Fibroblast of lung (primary cell): ENCODE results near the gene PHLDB1. TPM values are rescaled to one million over a fixed set of nuclear protein-coding genes. Genes with fewer than 3 reads are reported as not detected.

ENCODE experiments used
- DNase-seq, 2 donors: peaks; one replicate each; pipeline versions ENCODE4 v3.0.0 to v3.0.0-alpha.2; 2010; ENCODE audit warnings: low read depth in 2 of 2
- H2AFZ ChIP-seq: 2 replicates; pipeline ENCODE4 v1.5.1; 2012; ENCODE audit warnings: low read length, control low read depth, inconsistent platforms
- H3K27ac ChIP-seq: 2 replicates; pipeline ENCODE4 v1.5.1; 2011; ENCODE audit warnings: low read length, control low read depth; ENCODE audit not compliant: insufficient read depth
- H3K27me3 ChIP-seq: 2 replicates; pipeline ENCODE4 v1.5.1; 2011; ENCODE audit warnings: mild to moderate bottlenecking, low read length; ENCODE audit not compliant: control insufficient read depth, insufficient read depth
- H3K36me3 ChIP-seq: 2 replicates; pipeline ENCODE4 v1.5.1; 2011; ENCODE audit warnings: low read length; ENCODE audit not compliant: control insufficient read depth, insufficient read depth
- H3K4me1 ChIP-seq: 2 replicates; pipeline ENCODE4 v1.5.1; 2011; ENCODE audit warnings: low read length; ENCODE audit not compliant: control insufficient read depth, insufficient read depth; ENCODE audit errors: extremely low read depth
- H3K4me2 ChIP-seq: 2 replicates; pipeline ENCODE4 v1.5.1; 2011; ENCODE audit warnings: low read length, control low read depth; ENCODE audit not compliant: insufficient read depth; ENCODE audit errors: extremely low read depth
- H3K4me3 ChIP-seq, 4 experiments: fragments of 200-600 bp in 1 of 4; sonication (generic) in 1 of 4; replicated peaks in 1 of 4; 2 replicates each; pipeline ENCODE4 v1.5.1; 2011 to 2016; ENCODE audit warnings: low read length in 4 of 4, low read depth in 3 of 4, mild to moderate bottlenecking in 3 of 4, control low read depth in 2 of 4, inconsistent platforms in 1 of 4, mixed read lengths in 1 of 4; ENCODE audit not compliant: insufficient read depth in 1 of 4; ENCODE audit errors: control extremely low read depth in 1 of 4
- H3K79me2 ChIP-seq: 2 replicates; pipeline ENCODE4 v1.5.1; 2012; ENCODE audit warnings: mild to moderate bottlenecking, low read length, inconsistent platforms; ENCODE audit not compliant: control insufficient read depth, insufficient read depth
- H3K9ac ChIP-seq: 2 replicates; pipeline ENCODE4 v1.5.1; 2011; ENCODE audit warnings: mild to moderate bottlenecking, low read length, control low read depth; ENCODE audit not compliant: insufficient read depth
- H3K9me3 ChIP-seq: 2 replicates; pipeline ENCODE4 v1.5.1; 2012; ENCODE audit warnings: low read depth, low read length; ENCODE audit not compliant: control insufficient read depth, insufficient read depth
- H4K20me1 ChIP-seq: 2 replicates; pipeline ENCODE4 v1.5.1; 2011; ENCODE audit warnings: low read length; ENCODE audit not compliant: control insufficient read depth, insufficient read depth; ENCODE audit errors: extremely low read depth
- CTCF ChIP-seq, 2 donors: IDR thresholded peaks in 1 of 2; conservative IDR thresholded peaks in 1 of 2; 1 replicate in 1 of 2; 2 replicates in 1 of 2; pipeline ENCODE4 v1.5.1; 2011 to 2012; ENCODE audit warnings: low read length in 2 of 2, control low read depth in 1 of 2, inconsistent platforms in 1 of 2, low read depth in 1 of 2, mild to moderate bottlenecking in 1 of 2
- EZH2 ChIP-seq: IDR thresholded peaks from 2 replicates; pipeline ENCODE4 v1.5.1; 2012; ENCODE audit warnings: low read length, control low read depth, mild to moderate bottlenecking; ENCODE audit errors: missing control alignments
- polyA plus RNA-seq, 2 donors: library from polyadenylated mRNA; depleted of rRNA in 1 of 2; stranded (reverse) in 1 of 2; unstranded in 1 of 2; fragments of >200 nt; gene quantifications; 2 replicates each; pipeline ENCODE4 v1.2.1, GENCODE V29; 2011 to 2012; ENCODE audit warnings: missing spikeins in 1 of 2
- total RNA-seq: library from RNA; depleted of rRNA; stranded (reverse); fragments of >200 nt; gene quantifications from 2 replicates; pipeline ENCODE4 v1.2.1, GENCODE V29; 2014

The PHLDB1 gene
- total and polyA plus RNA-seq, 2 donors (not counting 1 experiment from before 2014, with no cell fraction given) = 51.4 to 59.0 TPM

GRCh38 chr11:118703563-118704106 lies 96.2 kb downstream of the PHLDB1 start:
- no peak for DNase-seq
- no peaks in the 10 kb centered on the region for H3K9me3 ChIP-seq
- H3K9ac ChIP-seq = no peak overlapping the region
- no peak for TF ChIP-seq CTCF (conservative IDR thresholded peaks at IDR 0.05 in 1 of 2, IDR thresholded peaks at IDR 0.05 in 1 of 2; ENCODE audit: low read depth in 1 of 2, low read length in 2 of 2)
- TF ChIP-seq EZH2 = no peak
- peaks cover 10% of the 10 kb centered on the region for H3K27me3 ChIP-seq
- no peaks in the 10 kb centered on the region for H3K36me3 ChIP-seq
- H3K4me2 ChIP-seq = no peak overlapping the region
- no peaks in the 10 kb centered on the region for H4K20me1 ChIP-seq
- H3K4me3 ChIP-seq = no peak overlapping the region
- no peaks in the 10 kb centered on the region for H3K79me2 ChIP-seq
- H2AFZ ChIP-seq = no peak overlapping the region
- H3K27ac ChIP-seq = no peak overlapping the region
- no peaks in the 10 kb centered on the region for H3K4me1 ChIP-seq

DNA sequence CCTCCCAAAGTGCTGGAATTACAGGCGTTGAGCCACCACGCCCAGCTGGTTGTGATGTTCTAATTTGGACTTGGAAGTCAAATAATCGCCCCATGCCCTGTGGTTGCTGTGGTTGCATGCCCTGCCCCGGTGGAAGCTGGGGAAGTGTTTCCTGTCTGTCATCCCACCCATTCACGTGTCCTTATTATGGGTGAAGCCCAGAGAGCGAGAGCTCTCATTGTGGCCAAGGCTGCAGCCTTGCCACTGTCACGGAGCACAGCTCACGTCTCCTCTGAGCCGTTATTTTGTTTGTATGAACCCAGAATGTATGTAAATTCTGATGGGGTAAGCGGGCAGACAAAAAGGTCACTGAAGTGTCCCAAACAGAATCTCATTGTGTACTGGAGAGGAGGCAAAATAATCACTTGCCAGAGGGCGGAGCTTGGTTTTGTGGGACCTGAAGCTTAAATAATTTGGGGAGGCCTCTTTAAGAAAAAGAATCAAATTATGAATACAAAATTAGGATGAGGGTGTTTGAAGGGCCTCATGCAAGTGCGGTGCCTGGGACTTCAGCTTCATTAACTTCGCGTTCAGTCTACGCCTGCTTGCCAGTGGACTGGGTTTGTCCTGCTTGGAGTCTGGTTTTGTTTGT lies 97.8 kb downstream of the PHLDB1 start:
- no peak overlapping the region for H3K4me3 ChIP-seq
- H3K27ac ChIP-seq = no peak overlapping the region
- TF ChIP-seq CTCF (conservative IDR thresholded peaks at IDR 0.05 in 1 of 2, IDR thresholded peaks at IDR 0.05 in 1 of 2; ENCODE audit: low read depth in 1 of 2, low read length in 2 of 2) (no peak), EZH2 (no peak)
- H3K4me1 ChIP-seq = no peaks in the 10 kb centered on the region
- peaks cover 10% of the 10 kb centered on the region for H3K27me3 ChIP-seq
- H2AFZ ChIP-seq = no peak overlapping the region
- H3K9me3 ChIP-seq = no peaks in the 10 kb centered on the region
- H3K4me2 ChIP-seq = no peak overlapping the region
- no peaks in the 10 kb centered on the region for H3K79me2 ChIP-seq
- no peak overlapping the region for H3K9ac ChIP-seq
- no peaks in the 10 kb centered on the region for H4K20me1 ChIP-seq
- DNase-seq = no peak
- no peaks in the 10 kb centered on the region for H3K36me3 ChIP-seq

DNA sequence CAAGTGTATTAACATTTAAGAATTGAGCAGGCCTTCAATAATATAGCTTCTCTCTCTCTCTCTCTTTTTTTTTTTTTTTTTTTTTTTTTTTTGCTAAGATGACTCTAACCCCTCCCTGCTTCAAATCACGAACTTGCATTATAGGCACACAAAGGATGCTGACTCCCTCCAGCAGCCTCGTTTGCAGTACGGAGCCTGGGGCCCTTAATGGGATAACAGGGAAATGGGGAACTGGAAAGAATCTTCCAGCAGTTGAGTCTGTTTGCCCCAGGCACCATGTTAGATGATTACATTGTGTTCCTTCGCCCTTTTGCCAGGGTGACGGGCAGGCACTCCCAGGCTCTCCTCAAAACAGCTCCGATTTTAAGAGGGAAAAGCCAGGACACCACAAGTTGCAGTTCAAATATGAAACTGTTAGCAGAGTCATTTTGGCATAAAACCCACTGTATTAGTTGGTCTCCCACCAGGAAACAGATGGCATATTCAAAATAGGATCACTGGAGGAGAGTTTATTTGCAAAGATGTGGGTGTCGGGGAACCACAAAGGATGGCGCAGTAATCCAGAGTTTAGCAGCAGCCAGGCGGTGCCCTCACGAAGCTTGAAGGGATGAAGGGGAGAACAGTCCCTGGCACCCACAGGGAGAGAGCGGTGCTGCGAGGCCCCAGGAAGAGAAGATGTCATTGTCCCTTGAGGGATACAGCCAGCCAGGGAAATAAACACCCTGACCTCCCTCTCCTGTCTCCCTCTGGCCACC lies 98.6 kb downstream of the PHLDB1 start:
- no peaks in the 10 kb centered on the region for H3K4me1 ChIP-seq
- no peak overlapping the region for H3K27ac ChIP-seq
- H3K4me2 ChIP-seq = no peak overlapping the region
- H3K9ac ChIP-seq = no peak overlapping the region
- H4K20me1 ChIP-seq = no peaks in the 10 kb centered on the region
- no peak overlapping the region for H2AFZ ChIP-seq
- no peaks in the 10 kb centered on the region for H3K79me2 ChIP-seq
- no peak for TF ChIP-seq EZH2
- no peak for TF ChIP-seq CTCF (conservative IDR thresholded peaks at IDR 0.05 in 1 of 2, IDR thresholded peaks at IDR 0.05 in 1 of 2; ENCODE audit: low read depth in 1 of 2, low read length in 2 of 2)
- H3K27me3 ChIP-seq = peaks cover 10% of the 10 kb centered on the region
- no peak overlapping the region for H3K4me3 ChIP-seq
- H3K36me3 ChIP-seq = no peaks in the 10 kb centered on the region
- no peaks in the 10 kb centered on the region for H3K9me3 ChIP-seq
- DNase-seq = no peak
